Colonic mucosa (tissue), 4 donors: ENCODE measurements around the gene UBE2O. TPM values are rescaled to one million over a fixed set of nuclear protein-coding genes. Genes with fewer than 3 reads are reported as not detected.

Source experiments
- DNase-seq: peaks from one replicate; pipeline ENCODE4 v3.0.0-alpha.2; 2020
- H3K27ac ChIP-seq: fragments of 200-600 bp; one replicate; pipeline ENCODE4 v1.8.0; 2021
- H3K27me3 ChIP-seq: fragments of 200-600 bp; one replicate; pipeline ENCODE4 v1.8.0; 2021
- H3K36me3 ChIP-seq: fragments of 200-600 bp; one replicate; pipeline ENCODE4 v1.8.0; 2021
- H3K4me1 ChIP-seq: fragments of 200-600 bp; one replicate; pipeline ENCODE4 v1.8.0; 2021; ENCODE audit warnings: mild to moderate bottlenecking
- H3K4me3 ChIP-seq: fragments of 200-600 bp; one replicate; pipeline ENCODE4 v1.8.0; 2021
- H3K9ac ChIP-seq, 2 donors: one replicate each; pipeline ENCODE4 v1.7.0; 2013; ENCODE audit warnings: control low read depth in 2 of 2, low read depth in 2 of 2, low read length in 2 of 2
- H3K9me3 ChIP-seq: fragments of 200-600 bp; one replicate; pipeline ENCODE4 v1.8.0; 2021
- CTCF ChIP-seq: fragments of 200-600 bp; IDR thresholded peaks from one replicate; pipeline ENCODE4 v1.8.0; 2022; ENCODE audit warnings: antibody characterized with exemption, mild to moderate bottlenecking
- intact Hi-C: fragments of 100-400 bp; cut with DNase I; formaldehyde crosslinking; loops from one replicate; pipeline ENCODE4 v1.14.1; 2022
- total RNA-seq, 2 donors: library from RNA; stranded (reverse); fragmentation: NEBNext Ultra II Directional in 1 of 2; extraction: Animal tissue kit (Norgen Biotek cat#: 25700) in 1 of 2; gene quantifications; one replicate each; pipeline ENCODE4 v1.2.1, GENCODE V29; 2021
- donor health status: healthy.
- donor health status: DM: no; HTN: no; CAD: no.
- donor health status: DM: no; HTN: no; CAD: no.

Gene UBE2O
- total RNA-seq, 2 donors from 2014 or later: 17.5 to 25.2 TPM

GRCh38 chr17:76388966-76389888, 63.7 kb downstream of the UBE2O start:
- H3K9me3 ChIP-seq: no peaks in the 10 kb centered on the region
- H3K4me3 ChIP-seq: no peak overlapping the region
- no peaks in the 10 kb centered on the region for H3K36me3 ChIP-seq
- DNase-seq: no peak
- no peak overlapping the region for H3K27ac ChIP-seq
- no peak for TF ChIP-seq CTCF
- peaks cover 7% of the 10 kb centered on the region for H3K4me1 ChIP-seq
- intact Hi-C loops: no loop called here
- peaks cover 8% of the 10 kb centered on the region for H3K27me3 ChIP-seq
- no peak overlapping the region for H3K9ac ChIP-seq

- Histone ChIP-seq H3K27ac (no peak overlapping the region), H3K36me3 (no peaks in the 10 kb centered on the region), H3K4me3 (no peak overlapping the region), H3K9me3 (no peaks in the 10 kb centered on the region), H3K4me1 (peaks cover 7% of the 10 kb centered on the region), H3K27me3 (peaks cover 16% of the 10 kb centered on the region), H3K9ac (no peak overlapping the region)
- DNase-seq: no peak
- intact Hi-C loops: no loop called here
- no peak for TF ChIP-seq CTCF
Measured at GRCh38 chr17:76386966-76387765, 65.8 kb downstream of the UBE2O start.

- Histone ChIP-seq H3K36me3 (no peaks in the 10 kb centered on the region), H3K27ac (no peak overlapping the region), H3K9me3 (no peaks in the 10 kb centered on the region), H3K9ac (peak overlapping the region; percentile 14 to 51), H3K4me3 (peak overlapping the region; percentile 43), H3K27me3 (peaks cover 16% of the 10 kb centered on the region), H3K4me1 (peaks cover 7% of the 10 kb centered on the region)
- intact Hi-C loops: no loop called here
- DNase-seq: peak; percentile 90
- peak; percentile 96 for TF ChIP-seq CTCF
Measured at GRCh38 chr17:76385892-76386786, 66.8 kb downstream of the UBE2O start.

GRCh38 chr17:76384987-76385891, 67.7 kb downstream of the UBE2O start:
- Histone ChIP-seq H3K9ac (peak overlapping the region; percentile 66 to 78), H3K9me3 (no peaks in the 10 kb centered on the region), H3K27ac (peak overlapping the region; percentile 37), H3K4me1 (peaks cover 7% of the 10 kb centered on the region), H3K27me3 (peaks cover 16% of the 10 kb centered on the region), H3K4me3 (peak overlapping the region; percentile 43), H3K36me3 (no peaks in the 10 kb centered on the region)
- DNase-seq: peak; percentile 52
- intact Hi-C loops: no loop called here
- no peak for TF ChIP-seq CTCF
